Sigmoid colon (tissue), 7 donors: ENCODE data around the gene PITX3. TPM values are rescaled to one million over a fixed set of nuclear protein-coding genes. Genes with fewer than 3 reads are reported as not detected.

Experiments
- DNase-seq: peaks from one replicate; pipeline ENCODE4 v3.0.0-alpha.2; 2019
- H3K27ac ChIP-seq, 4 donors: fragments of 200-600 bp; sonication (generic); one replicate each; pipeline ENCODE4 v1.5.1; 2016 to 2019; ENCODE audit warnings: mild to moderate bottlenecking in 1 of 4
- H3K27me3 ChIP-seq, 3 donors: fragments of 200-600 bp; sonication (generic); one replicate each; pipeline ENCODE4 v1.5.1; 2019; ENCODE audit warnings: mild to moderate bottlenecking in 1 of 3
- H3K36me3 ChIP-seq, 4 donors: fragments of 200-600 bp; sonication (generic); one replicate each; pipeline ENCODE4 v1.5.1; 2016 to 2019
- H3K4me1 ChIP-seq, 4 donors: fragments of 200-600 bp; sonication (generic); one replicate each; pipeline ENCODE4 v1.5.1; 2017 to 2019
- H3K4me3 ChIP-seq, 4 donors: fragments of 200-600 bp; sonication (generic); one replicate each; pipeline ENCODE4 v1.5.1; 2017 to 2019; ENCODE audit warnings: mild to moderate bottlenecking in 2 of 4, moderate library complexity in 1 of 4
- H3K9me3 ChIP-seq, 4 donors: fragments of 200-600 bp in 3 of 4; sonication (generic) in 3 of 4; one replicate each; pipeline versions ENCODE4 v1.5.1 to v1.6.1; 2013 to 2019
- CTCF ChIP-seq, 4 experiments: fragments of 450-650 bp in 3 of 4; fragments of 200-600 bp in 1 of 4; IDR thresholded peaks; one replicate each; pipeline ENCODE4 v1.5.1; 2016 to 2019; ENCODE audit warnings: antibody characterized with exemption in 4 of 4, mild to moderate bottlenecking in 3 of 4, moderate library complexity in 2 of 4
- EP300 ChIP-seq, 4 donors: sonication (generic); formaldehyde crosslinking; IDR thresholded peaks; one replicate each; pipeline ENCODE4 v1.6.1; 2017; ENCODE audit warnings: antibody characterized with exemption in 4 of 4
- POLR2A ChIP-seq, 2 donors: fragments of 450-650 bp; IDR thresholded peaks; one replicate each; pipeline ENCODE4 v1.6.1; 2016; ENCODE audit warnings: antibody characterized with exemption in 2 of 2, mild to moderate bottlenecking in 2 of 2, moderate library complexity in 2 of 2
- POLR2AphosphoS5 ChIP-seq, 4 donors: sonication (generic); formaldehyde crosslinking; IDR thresholded peaks; one replicate each; pipeline ENCODE4 v1.6.1; 2017; ENCODE audit warnings: antibody characterized with exemption in 4 of 4
- WGBS, 2 donors: extraction: QIAGEN DNeasy Blood & Tissue Kit; methylation state at CpG; one replicate each; pipeline ENCODE4 v1.1.7; 2013; 5-methylcytosine and 5-hydroxymethylcytosine counted together
- intact Hi-C: fragments of 100-400 bp; cut with DNase I; formaldehyde crosslinking; loops from one replicate; pipeline ENCODE4 v1.15.1; 2023
- polyA plus RNA-seq, 3 donors: library from polyadenylated mRNA; stranded (reverse); fragments of 200-250 nt; gene quantifications; one replicate each; pipeline ENCODE4 v1.2.3, GENCODE V29; 2013
- total RNA-seq, 4 donors: library from RNA; depleted of rRNA; stranded (reverse); fragments of >200 nt; gene quantifications; one replicate each; pipeline ENCODE4 v1.1.0, GENCODE V29; 2016
- donor health status: healthy with polysubstance abuse.
- donor health status: Bipolar disorder and iron deficiency.
- donor health status: healthy.

PITX3 gene
- total and polyA plus RNA-seq, 7 donors: not detected

- no peaks in the 10 kb centered on the region for H3K27me3 ChIP-seq
- no peak overlapping the region for H3K4me3 ChIP-seq
- no peak for DNase-seq
- H3K4me1 ChIP-seq: peaks cover 0 to 36% (median 23%) of the 10 kb centered on the region in 4 donors
- peaks cover 0 to 15% (median 4%) of the 10 kb centered on the region in 4 donors for H3K36me3 ChIP-seq
- no peak for TF ChIP-seq CTCF (IDR thresholded peaks at IDR 0.05)
- TF ChIP-seq EP300 (IDR thresholded peaks at IDR 0.05): no peak
- TF ChIP-seq POLR2A (IDR thresholded peaks at IDR 0.05): no peak
- TF ChIP-seq POLR2AphosphoS5 (IDR thresholded peaks at IDR 0.05): no peak
- intact Hi-C loops: no loop called here
- H3K9me3 ChIP-seq: no peaks in the 10 kb centered on the region
- 89 to 95% methylated on average over 3 of the region's 3 CpGs for WGBS, 2 donors
- H3K27ac ChIP-seq: no peak overlapping the region
Measured at GRCh38 chr10:102266670-102267069, 25.4 kb upstream of the PITX3 start.

GRCh38 chr10:102264371-102264770, 23.1 kb upstream of the PITX3 start:
- no peaks in the 10 kb centered on the region for H3K9me3 ChIP-seq
- H3K27me3 ChIP-seq: no peaks in the 10 kb centered on the region
- no peak for DNase-seq
- H3K4me3 ChIP-seq: no peak overlapping the region
- TF ChIP-seq CTCF (IDR thresholded peaks at IDR 0.05) (no peak), EP300 (IDR thresholded peaks at IDR 0.05) (no peak), POLR2A (IDR thresholded peaks at IDR 0.05) (no peak), POLR2AphosphoS5 (IDR thresholded peaks at IDR 0.05) (no peak)
- intact Hi-C loops: no loop called here
- H3K4me1 ChIP-seq: peaks cover 0 to 34% (median 23%) of the 10 kb centered on the region in 4 donors
- H3K36me3 ChIP-seq: peaks cover 7 to 38% (median 11%) of the 10 kb centered on the region in 4 donors
- WGBS, 2 donors: 41 to 81% methylated on average over 4 of the region's 4 CpGs
- H3K27ac ChIP-seq: no peak overlapping the region

GRCh38 chr10:102262744-102263370, 21.5 kb upstream of the PITX3 start:
- peaks cover 0 to 19% (median 8%) of the 10 kb centered on the region in 4 donors for H3K4me1 ChIP-seq
- H3K27ac ChIP-seq: no peak overlapping the region
- TF ChIP-seq EP300 (IDR thresholded peaks at IDR 0.05): no peak
- TF ChIP-seq POLR2A (IDR thresholded peaks at IDR 0.05): no peak
- TF ChIP-seq CTCF (IDR thresholded peaks at IDR 0.05): no peak
- TF ChIP-seq POLR2AphosphoS5 (IDR thresholded peaks at IDR 0.05): no peak
- H3K4me3 ChIP-seq: no peak overlapping the region
- intact Hi-C loops: no loop called here
- 83 to 87% methylated on average over 4 of the region's 4 CpGs for WGBS, 2 donors
- no peaks in the 10 kb centered on the region for H3K9me3 ChIP-seq
- H3K36me3 ChIP-seq: peaks cover 7 to 45% (median 11%) of the 10 kb centered on the region in 4 donors
- H3K27me3 ChIP-seq: no peaks in the 10 kb centered on the region
- DNase-seq: no peak

GRCh38 chr10:102261842-102262241, 20.5 kb upstream of the PITX3 start:
- no peaks in the 10 kb centered on the region for H3K27me3 ChIP-seq
- TF ChIP-seq CTCF (IDR thresholded peaks at IDR 0.05) (no peak), EP300 (IDR thresholded peaks at IDR 0.05) (no peak), POLR2A (IDR thresholded peaks at IDR 0.05) (no peak), POLR2AphosphoS5 (IDR thresholded peaks at IDR 0.05) (no peak)
- intact Hi-C loops: no loop called here
- no peak for DNase-seq
- H3K4me1 ChIP-seq: peaks cover 0 to 11% (median 3%) of the 10 kb centered on the region in 4 donors
- 80 to 81% methylated on average over 6 of the region's 6 CpGs for WGBS, 2 donors
- no peak overlapping the region for H3K27ac ChIP-seq
- H3K4me3 ChIP-seq: no peak overlapping the region
- no peaks in the 10 kb centered on the region for H3K9me3 ChIP-seq
- peaks cover 7 to 45% (median 11%) of the 10 kb centered on the region in 4 donors for H3K36me3 ChIP-seq

GRCh38 chr10:102261196-102261595, 19.9 kb upstream of the PITX3 start:
- H3K36me3 ChIP-seq: peaks cover 7 to 45% (median 11%) of the 10 kb centered on the region in 4 donors
- H3K27me3 ChIP-seq: no peaks in the 10 kb centered on the region
- DNase-seq: no peak
- peaks cover 0 to 11% (median 3%) of the 10 kb centered on the region in 4 donors for H3K4me1 ChIP-seq
- H3K27ac ChIP-seq: no peak overlapping the region
- intact Hi-C loops: no loop called here
- no peak overlapping the region for H3K4me3 ChIP-seq
- no peaks in the 10 kb centered on the region for H3K9me3 ChIP-seq
- no peak for TF ChIP-seq CTCF (IDR thresholded peaks at IDR 0.05)
- TF ChIP-seq POLR2AphosphoS5 (IDR thresholded peaks at IDR 0.05): no peak
- no peak for TF ChIP-seq EP300 (IDR thresholded peaks at IDR 0.05)
- TF ChIP-seq POLR2A (IDR thresholded peaks at IDR 0.05): no peak
